Measurements from ENCODE around the gene PGBD1. TPM values are rescaled to one million over a fixed set of nuclear protein-coding genes. Genes with fewer than 3 reads are reported as not detected.
"Not testable (repeated sequence)": the region's sequence is repeated elsewhere in the genome, so short reads cannot be mapped to it uniquely, and the experiment has no call there.

Gene PGBD1
- total and polyA plus RNA-seq, 2 donors (not counting 3 experiments of a cell fraction or from before 2014, with no cell fraction given): 4.2 to 9.6 TPM

DNA sequence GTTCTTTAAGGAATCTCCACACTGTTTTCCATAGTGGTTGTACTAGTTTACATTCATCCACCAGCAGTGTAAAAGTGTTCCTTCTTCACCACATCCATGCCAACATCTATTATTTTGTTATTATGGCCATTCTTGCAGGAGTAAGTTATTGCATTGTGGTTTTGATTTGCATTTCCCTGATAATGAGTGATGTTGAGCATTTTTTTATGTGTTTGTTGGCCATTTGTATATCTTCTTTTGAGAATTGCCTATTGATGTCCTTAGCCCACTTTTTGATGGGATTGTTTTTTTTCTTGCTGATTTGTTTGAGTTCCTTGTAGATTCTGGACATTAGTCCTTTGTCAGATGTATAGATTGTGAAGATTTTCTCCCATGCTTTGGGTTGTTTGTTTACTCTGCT is 25.0 kb downstream of the PGBD1 start:
- CTCF ChIA-PET; DNase-seq (ENCODE audit: low read depth, low spot score); H3K4me2 ChIP-seq (ENCODE audit: insufficient read depth, low read length); H3K79me2 ChIP-seq (ENCODE audit: control insufficient read depth, insufficient read depth, low read length); POLR2A ChIA-PET; H4K20me1 ChIP-seq (replicated peaks; ENCODE audit: control insufficient read depth, extremely low read depth, insufficient read depth, low read length); H3K9me1 ChIP-seq (replicated peaks; ENCODE audit: control insufficient read depth, extremely low read depth, insufficient read depth, low read length); FAIRE-seq; H2AFZ ChIP-seq (ENCODE audit: low read depth, low read length); BruUV-seq (replicated peaks); H3K4me1 ChIP-seq (ENCODE audit: control insufficient read depth, extremely low read depth, insufficient read depth, low read length); H3K36me3 ChIP-seq (ENCODE audit: control insufficient read depth in 2 of 2, extremely low read depth in 1 of 2, insufficient read depth in 2 of 2, low read length in 2 of 2); dilution Hi-C loops (cut with MboI; ENCODE audit: extremely low pct_ligation_motif_present, low sequenced_read_pairs); H3K27me3 ChIP-seq (ENCODE audit: control insufficient read depth in 2 of 2, insufficient read depth in 2 of 2, low read length in 2 of 2); intact Hi-C loops (cut with micrococcal nuclease); H3K9ac ChIP-seq (replicated peaks; ENCODE audit: extremely low read depth, insufficient read depth, low read length); H3K9me3 ChIP-seq (replicated peaks; ENCODE audit: control insufficient read depth, insufficient read depth, low read length); H3K27ac ChIP-seq (ENCODE audit: insufficient read depth, low read depth, low read length); H3K4me3 ChIP-seq (replicated peaks in 1 of 3; ENCODE audit: insufficient read depth in 1 of 3, low read depth in 1 of 3, low read length in 3 of 3): not testable (repeated sequence)

DNA sequence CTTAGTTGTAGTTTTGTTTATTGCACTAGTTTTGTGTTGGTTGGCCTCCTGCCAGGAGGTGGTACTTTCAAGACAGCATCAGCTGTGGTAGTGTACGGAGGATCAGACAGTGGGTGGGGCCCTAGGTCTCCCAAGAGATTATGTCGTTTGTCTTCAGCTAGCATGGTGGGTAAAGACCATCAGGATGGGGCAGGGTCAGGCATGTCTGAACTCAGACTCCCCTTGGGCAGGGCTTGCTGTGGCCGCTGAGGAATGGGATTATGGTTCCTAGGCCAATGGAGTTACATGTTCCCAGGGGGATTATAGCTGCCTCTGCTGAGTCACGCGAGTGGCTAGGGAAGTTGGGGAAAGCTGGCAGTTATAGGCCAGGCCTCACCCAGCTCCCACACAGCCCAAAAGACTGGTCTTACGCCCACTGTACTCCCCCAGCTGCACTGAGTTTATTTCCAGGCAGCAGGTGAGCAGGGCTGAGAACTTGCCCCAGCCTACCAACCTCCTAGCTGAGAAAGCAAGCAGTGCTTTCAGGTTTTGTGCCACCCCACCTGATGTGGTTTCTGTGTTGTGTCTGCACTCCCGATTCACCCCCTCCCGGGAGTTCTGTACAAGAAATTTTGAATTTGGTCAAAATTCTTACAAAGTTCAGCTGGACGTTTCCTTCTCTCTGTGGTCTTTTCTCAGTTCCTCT is 29.9 kb downstream of the PGBD1 start:
- no peaks in the 10 kb centered on the region for H3K9me1 ChIP-seq (replicated peaks; ENCODE audit: control insufficient read depth, extremely low read depth, insufficient read depth, low read length)
- TF ChIP-seq MYC (IDR thresholded peaks at IDR 0.05; ENCODE audit: low read depth, low read length) (no peak), JUN (IDR thresholded peaks at IDR 0.05; ENCODE audit: borderline replicate concordance, insufficient read depth, insufficient read length, low read depth) (no peak), FOS (IDR thresholded peaks at IDR 0.05; ENCODE audit: borderline replicate concordance, insufficient read depth, low read length) (no peak), GATA2 (IDR thresholded peaks at IDR 0.05; ENCODE audit: insufficient read depth, insufficient read length, low read depth, low read length) (no peak), POLR2AphosphoS5 (IDR thresholded peaks at IDR 0.05; ENCODE audit: insufficient read depth, low read depth, low read length) (no peak), POLR2A (IDR thresholded peaks at IDR 0.05; ENCODE audit: low read depth, low read length) (no peak), EZH2 (IDR thresholded peaks at IDR 0.05; ENCODE audit: borderline replicate concordance, low read depth, low read length, severe bottlenecking) (no peak)
- TF ChIP-seq, protein P1, sequence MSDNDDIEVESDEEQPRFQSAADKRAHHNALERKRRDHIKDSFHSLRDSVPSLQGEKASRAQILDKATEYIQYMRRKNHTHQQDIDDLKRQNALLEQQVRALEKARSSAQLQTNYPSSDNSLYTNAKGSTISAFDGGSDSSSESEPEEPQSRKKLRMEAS (IDR thresholded peaks at IDR 0.05; ENCODE audit: insufficient read depth, insufficient read length): no peak
- TF ChIP-seq, protein P2, sequence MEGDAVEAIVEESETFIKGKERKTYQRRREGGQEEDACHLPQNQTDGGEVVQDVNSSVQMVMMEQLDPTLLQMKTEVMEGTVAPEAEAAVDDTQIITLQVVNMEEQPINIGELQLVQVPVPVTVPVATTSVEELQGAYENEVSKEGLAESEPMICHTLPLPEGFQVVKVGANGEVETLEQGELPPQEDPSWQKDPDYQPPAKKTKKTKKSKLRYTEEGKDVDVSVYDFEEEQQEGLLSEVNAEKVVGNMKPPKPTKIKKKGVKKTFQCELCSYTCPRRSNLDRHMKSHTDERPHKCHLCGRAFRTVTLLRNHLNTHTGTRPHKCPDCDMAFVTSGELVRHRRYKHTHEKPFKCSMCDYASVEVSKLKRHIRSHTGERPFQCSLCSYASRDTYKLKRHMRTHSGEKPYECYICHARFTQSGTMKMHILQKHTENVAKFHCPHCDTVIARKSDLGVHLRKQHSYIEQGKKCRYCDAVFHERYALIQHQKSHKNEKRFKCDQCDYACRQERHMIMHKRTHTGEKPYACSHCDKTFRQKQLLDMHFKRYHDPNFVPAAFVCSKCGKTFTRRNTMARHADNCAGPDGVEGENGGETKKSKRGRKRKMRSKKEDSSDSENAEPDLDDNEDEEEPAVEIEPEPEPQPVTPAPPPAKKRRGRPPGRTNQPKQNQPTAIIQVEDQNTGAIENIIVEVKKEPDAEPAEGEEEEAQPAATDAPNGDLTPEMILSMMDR (IDR thresholded peaks at IDR 0.05; ENCODE audit: extremely low read depth in 1 of 2, insufficient read depth in 1 of 2, low read depth in 1 of 2, low read length in 2 of 2): no peak
- H3K4me3 ChIP-seq (replicated peaks in 1 of 3; ENCODE audit: insufficient read depth in 1 of 3, low read depth in 1 of 3, low read length in 3 of 3): no peak overlapping the region
- ChIA-PET CTCF (no interaction called here), POLR2A (no interaction called here)
- intact Hi-C loops (cut with micrococcal nuclease): no loop called here
- DNase-seq (ENCODE audit: low read depth, low spot score): no peak
- H4K20me1 ChIP-seq (replicated peaks; ENCODE audit: control insufficient read depth, extremely low read depth, insufficient read depth, low read length): peaks cover 2% of the 10 kb centered on the region
- BruUV-seq (replicated peaks): no TSS peak
- H2AFZ ChIP-seq (ENCODE audit: low read depth, low read length): no peak overlapping the region
- H3K27ac ChIP-seq (ENCODE audit: insufficient read depth, low read depth, low read length): no peak overlapping the region
- no peaks in the 10 kb centered on the region for H3K79me2 ChIP-seq (ENCODE audit: control insufficient read depth, insufficient read depth, low read length)
- no peaks in the 10 kb centered on the region for H3K36me3 ChIP-seq (ENCODE audit: control insufficient read depth in 2 of 2, extremely low read depth in 1 of 2, insufficient read depth in 2 of 2, low read length in 2 of 2)
- no peak overlapping the region for H3K9ac ChIP-seq (replicated peaks; ENCODE audit: extremely low read depth, insufficient read depth, low read length)
- H3K4me2 ChIP-seq (ENCODE audit: insufficient read depth, low read length): no peak overlapping the region
- no peaks in the 10 kb centered on the region for H3K4me1 ChIP-seq (ENCODE audit: control insufficient read depth, extremely low read depth, insufficient read depth, low read length)
- dilution Hi-C loops (cut with MboI; ENCODE audit: extremely low pct_ligation_motif_present, low sequenced_read_pairs): no loop called here
- H3K27me3 ChIP-seq (ENCODE audit: control insufficient read depth in 2 of 2, insufficient read depth in 2 of 2, low read length in 2 of 2): no peaks in the 10 kb centered on the region
- no peaks in the 10 kb centered on the region for H3K9me3 ChIP-seq (replicated peaks; ENCODE audit: control insufficient read depth, insufficient read depth, low read length)
- no peak for FAIRE-seq
